ENCODE measurements around the gene AUTS2. TPM values are rescaled to one million over a fixed set of nuclear protein-coding genes. Genes with fewer than 3 reads are reported as not detected.

Gene AUTS2
- total and polyA plus RNA-seq, 2 experiments from 2014 or later, result 32.0 to 91.0 TPM

- TF ChIP-seq ETS1 (IDR thresholded peaks at IDR 0.05) (no peak), CTCF (conservative IDR thresholded peaks at IDR 0.05; ENCODE audit: low read depth in 2 of 2) (no peak), JUNB (IDR thresholded peaks at IDR 0.05; ENCODE audit: unreplicated experiment) (no peak), CREB1 (CRISPR knock-in tag; IDR thresholded peaks at IDR 0.05; ENCODE audit: low read depth) (no peak), POLR2AphosphoS5 (IDR thresholded peaks at IDR 0.05; ENCODE audit: low read depth) (no peak), NANOG (IDR thresholded peaks at IDR 0.05; ENCODE audit: borderline replicate concordance) (no peak), EZH2 (IDR thresholded peaks at IDR 0.05; ENCODE audit: low read depth, unreplicated experiment) (no peak), STAT1 (IDR thresholded peaks at IDR 0.05; ENCODE audit: unreplicated experiment) (no peak), REST (IDR thresholded peaks at IDR 0.05; ENCODE audit: unreplicated experiment) (no peak)
Observed at GRCh38 chr7:70559815-70560214, 961.5 kb downstream of the AUTS2 start (continued).

- no peak for DNase-seq (ENCODE audit: low spot score)
- no peaks in the 10 kb centered on the region for H3K79me2 ChIP-seq (replicated peaks; ENCODE audit: insufficient read depth)
- peaks cover 4% of the 10 kb centered on the region for H3K27me3 Mint-ChIP-seq (ENCODE audit: insufficient read depth, low read depth, poor library complexity)
- H3K4me1 Mint-ChIP-seq, result peaks cover 19% of the 10 kb centered on the region; the same call in 2 of the 3 replicates
- H3K4me2 ChIP-seq, result no peak overlapping the region
- TF ChIP-seq NANOG (IDR thresholded peaks at IDR 0.05; ENCODE audit: borderline replicate concordance) (no peak), POLR2AphosphoS5 (IDR thresholded peaks at IDR 0.05; ENCODE audit: low read depth) (no peak)
- no peak for ATAC-seq
- H3K27ac Mint-ChIP-seq, result no peak overlapping the region
- no peaks in the 10 kb centered on the region for H3K9me2 ChIP-seq (ENCODE audit: insufficient read depth)
- H3K9me3 Mint-ChIP-seq, result peaks cover 13% of the 10 kb centered on the region
- H3K4me3 Mint-ChIP-seq, result no peak overlapping the region
- H3K27me3 ChIP-seq (ENCODE audit: insufficient read depth), result no peaks in the 10 kb centered on the region
- H2AFZ ChIP-seq, result no peak overlapping the region
- H3K4me3 ChIP-seq, result no peak overlapping the region
- no peaks in the 10 kb centered on the region for H3K36me3 ChIP-seq (ENCODE audit: insufficient read depth)
- H3K27ac ChIP-seq (ENCODE audit: low read depth), result no peak overlapping the region
- H4K20me1 ChIP-seq (replicated peaks; ENCODE audit: insufficient read depth), result no peaks in the 10 kb centered on the region
- peaks cover 5% of the 10 kb centered on the region for H3K36me3 Mint-ChIP-seq (ENCODE audit: low read depth)
- 0 out of 2 replicates have a peak, but pooled peaks cover 3% of the 10 kb centered on the region for H3K4me1 ChIP-seq (ENCODE audit: insufficient read depth)
- H3F3A ChIP-seq (replicated peaks; ENCODE audit: low read depth), result no peaks in the 10 kb centered on the region
Observed at GRCh38 chr7:70563960-70564359, 965.7 kb downstream of the AUTS2 start.

All from GM23338 (cell line).